Tibial artery (tissue), 4 donors: ENCODE results near the gene HUS1.

Source experiments
- DNase-seq, 2 donors: peaks; one replicate each; pipeline ENCODE4 v3.0.0-alpha.2; 2019
- H3K27ac ChIP-seq, 2 donors: fragments of 200-600 bp; sonication (generic) in 1 of 2; 1 replicate in 1 of 2; 2 replicates in 1 of 2; pipeline ENCODE4 v1.5.1; 2018 to 2019; ENCODE audit warnings: mild to moderate bottlenecking in 1 of 2
- H3K27me3 ChIP-seq, 2 donors: fragments of 200-600 bp; sonication (generic) in 1 of 2; one replicate each; pipeline versions ENCODE4 v1.5.1 to v1.6.0; 2016 to 2019
- H3K36me3 ChIP-seq, 3 donors: fragments of 200-600 bp; sonication (generic) in 2 of 3; one replicate each; pipeline ENCODE4 v1.5.1; 2016 to 2019; ENCODE audit warnings: mild to moderate bottlenecking in 2 of 3
- H3K4me1 ChIP-seq, 4 donors: fragments of 200-600 bp; sonication (generic) in 2 of 4; 1 replicate in 3 of 4; 2 replicates in 1 of 4; pipeline ENCODE4 v1.5.1; 2016 to 2019
- H3K4me3 ChIP-seq, 2 donors: fragments of 200-600 bp; sonication (generic) in 1 of 2; 1 replicate in 1 of 2; 2 replicates in 1 of 2; pipeline ENCODE4 v1.5.1; 2018 to 2019; ENCODE audit warnings: mild to moderate bottlenecking in 2 of 2
- H3K9me3 ChIP-seq, 3 donors: fragments of 200-600 bp; sonication (generic) in 1 of 3; one replicate each; pipeline ENCODE4 v1.5.1; 2016 to 2019
- CTCF ChIP-seq, 2 experiments: fragments of 200-600 bp in 1 of 2; fragments of 450-650 bp in 1 of 2; IDR thresholded peaks; one replicate each; pipeline ENCODE4 v1.5.1; 2017 to 2019; ENCODE audit warnings: antibody characterized with exemption in 2 of 2, mild to moderate bottlenecking in 1 of 2, moderate library complexity in 1 of 2
- intact Hi-C: fragments of 100-400 bp; cut with DNase I; formaldehyde crosslinking; loops from one replicate; pipeline ENCODE4 v1.15.0; 2023; ENCODE audit warnings: low total_unique reads

Gene HUS1

GRCh38 chr7:47967123-47967522, 12.3 kb downstream of the HUS1 start:
- H3K27me3 ChIP-seq: no peaks in the 10 kb centered on the region
- intact Hi-C loops: no loop called here
- no peak for DNase-seq
- H3K27ac ChIP-seq: no peak overlapping the region
- no peak overlapping the region for H3K4me3 ChIP-seq
- H3K36me3 ChIP-seq: peaks cover 51 to 86% (median 78%) of the 10 kb centered on the region in 3 donors
- TF ChIP-seq CTCF (IDR thresholded peaks at IDR 0.05): no peak
- H3K4me1 ChIP-seq: no peaks in the 10 kb centered on the region
- no peaks in the 10 kb centered on the region for H3K9me3 ChIP-seq

- intact Hi-C loops: no loop called here
- DNase-seq: no peak
- TF ChIP-seq CTCF (IDR thresholded peaks at IDR 0.05): no peak
- Histone ChIP-seq H3K4me1 (no peaks in the 10 kb centered on the region), H3K27ac (no peak overlapping the region), H3K4me3 (no peak overlapping the region), H3K9me3 (no peaks in the 10 kb centered on the region), H3K36me3 (peaks cover 64 to 84% (median 76%) of the 10 kb centered on the region in 3 donors), H3K27me3 (no peaks in the 10 kb centered on the region)
These were observed 14.0 kb downstream of the HUS1 start for GRCh38 chr7:47965456-47965855.

- intact Hi-C loops: no loop called here
- Histone ChIP-seq H3K27ac (no peak overlapping the region), H3K27me3 (no peaks in the 10 kb centered on the region), H3K4me1 (no peaks in the 10 kb centered on the region), H3K4me3 (no peak overlapping the region), H3K9me3 (no peaks in the 10 kb centered on the region), H3K36me3 (peaks cover 63 to 72% (median 63%) of the 10 kb centered on the region in 3 donors)
- no peak for DNase-seq
- no peak for TF ChIP-seq CTCF (IDR thresholded peaks at IDR 0.05)
These were observed 17.2 kb downstream of the HUS1 start for GRCh38 chr7:47962262-47962661.

GRCh38 chr7:47957156-47957555, 22.3 kb downstream of the HUS1 start:
- Histone ChIP-seq H3K27me3 (no peaks in the 10 kb centered on the region), H3K4me3 (no peak overlapping the region), H3K27ac (no peak overlapping the region), H3K4me1 (no peaks in the 10 kb centered on the region), H3K9me3 (no peaks in the 10 kb centered on the region), H3K36me3 (peaks cover 13 to 54% (median 33%) of the 10 kb centered on the region in 3 donors)
- TF ChIP-seq CTCF (IDR thresholded peaks at IDR 0.05): no peak
- intact Hi-C loops: no loop called here
- no peak for DNase-seq

DNA sequence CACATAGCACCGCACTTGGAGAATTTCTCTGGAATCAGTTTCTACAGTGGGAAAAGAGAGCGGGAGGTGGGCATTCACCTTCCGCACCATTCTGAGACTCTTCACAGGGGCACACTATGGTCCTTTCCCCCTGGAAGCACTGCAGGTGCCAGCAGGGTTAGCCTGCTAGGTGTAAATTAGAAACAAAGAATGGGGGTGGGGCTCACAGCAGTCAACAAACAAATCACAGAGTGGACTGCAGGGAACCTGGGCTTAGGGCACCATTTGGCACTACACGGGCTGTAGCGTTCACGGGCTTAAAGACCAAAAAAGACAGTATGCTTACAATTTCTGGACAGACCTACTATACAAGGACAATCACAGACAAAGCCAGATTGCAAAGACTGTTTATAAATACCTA, 23.2 kb downstream of the HUS1 start:
- TF ChIP-seq CTCF (IDR thresholded peaks at IDR 0.05): no peak
- intact Hi-C loops: no loop called here
- H3K36me3 ChIP-seq: peaks cover 5 to 44% (median 26%) of the 10 kb centered on the region in 3 donors
- no peaks in the 10 kb centered on the region for H3K9me3 ChIP-seq
- H3K4me3 ChIP-seq: no peak overlapping the region
- H3K27ac ChIP-seq: no peak overlapping the region
- no peak for DNase-seq
- no peaks in the 10 kb centered on the region for H3K27me3 ChIP-seq
- H3K4me1 ChIP-seq: no peaks in the 10 kb centered on the region
